ENCODE measurements around the gene CD82.

Gene CD82

GRCh38 chr11:44551456-44552139, 13.9 kb upstream of the CD82 start:
- no peak overlapping the region for H3K9ac ChIP-seq (ENCODE audit: low read length)
- H3K4me3 ChIP-seq (ENCODE audit: insufficient read depth, low read length, poor library complexity, severe bottlenecking): no peak overlapping the region
- H3K27ac ChIP-seq (ENCODE audit: low read depth, low read length): no peak overlapping the region
- no peaks in the 10 kb centered on the region for H3K36me3 ChIP-seq (ENCODE audit: low read length)
- no peaks in the 10 kb centered on the region for H3K9me3 ChIP-seq (ENCODE audit: insufficient read depth, low read length)
- H3K4me2 ChIP-seq (ENCODE audit: low read depth, low read length, poor library complexity, severe bottlenecking): no peak overlapping the region
- H3K9me2 ChIP-seq (replicated peaks; ENCODE audit: insufficient read depth, low read length): no peaks in the 10 kb centered on the region
- H2AFZ ChIP-seq (ENCODE audit: low read depth, low read length, severe bottlenecking): no peak overlapping the region
- TF ChIP-seq EZH2phosphoT487 (conservative IDR thresholded peaks at IDR 0.05; ENCODE audit: low read length) (no peak), CTCF (IDR thresholded peaks at IDR 0.05; ENCODE audit: insufficient read depth, low read length, poor library complexity, severe bottlenecking) (no peak)
- no peaks in the 10 kb centered on the region for H3K27me3 ChIP-seq (ENCODE audit: low read length)
- H3K79me2 ChIP-seq (ENCODE audit: insufficient read depth, low read length): no peaks in the 10 kb centered on the region
- H4K20me1 ChIP-seq (ENCODE audit: low read depth, low read length): no peaks in the 10 kb centered on the region
- H3F3A ChIP-seq (ENCODE audit: insufficient read depth): no peaks in the 10 kb centered on the region

- Histone ChIP-seq H3K4me2 (ENCODE audit: low read depth, low read length, poor library complexity, severe bottlenecking) (no peak overlapping the region), H3K36me3 (ENCODE audit: low read length) (no peaks in the 10 kb centered on the region), H2AFZ (ENCODE audit: low read depth, low read length, severe bottlenecking) (no peak overlapping the region), H3K4me3 (ENCODE audit: insufficient read depth, low read length, poor library complexity, severe bottlenecking) (no peak overlapping the region), H3K27ac (ENCODE audit: low read depth, low read length) (no peak overlapping the region), H4K20me1 (ENCODE audit: low read depth, low read length) (no peaks in the 10 kb centered on the region), H3F3A (ENCODE audit: insufficient read depth) (no peaks in the 10 kb centered on the region), H3K9me3 (ENCODE audit: insufficient read depth, low read length) (no peaks in the 10 kb centered on the region), H3K9ac (ENCODE audit: low read length) (no peak overlapping the region), H3K79me2 (ENCODE audit: insufficient read depth, low read length) (no peaks in the 10 kb centered on the region), H3K9me2 (replicated peaks; ENCODE audit: insufficient read depth, low read length) (no peaks in the 10 kb centered on the region), H3K27me3 (ENCODE audit: low read length) (no peaks in the 10 kb centered on the region)
- TF ChIP-seq EZH2phosphoT487 (conservative IDR thresholded peaks at IDR 0.05; ENCODE audit: low read length): no peak
- no peak for TF ChIP-seq CTCF (IDR thresholded peaks at IDR 0.05; ENCODE audit: insufficient read depth, low read length, poor library complexity, severe bottlenecking)
These were observed 10.2 kb upstream of the CD82 start for GRCh38 chr11:44555031-44555800.

GRCh38 chr11:44556735-44557409, 8.6 kb upstream of the CD82 start:
- Histone ChIP-seq H3K36me3 (ENCODE audit: low read length) (no peaks in the 10 kb centered on the region), H2AFZ (ENCODE audit: low read depth, low read length, severe bottlenecking) (no peak overlapping the region), H4K20me1 (ENCODE audit: low read depth, low read length) (no peaks in the 10 kb centered on the region), H3K4me3 (ENCODE audit: insufficient read depth, low read length, poor library complexity, severe bottlenecking) (no peak overlapping the region), H3K79me2 (ENCODE audit: insufficient read depth, low read length) (no peaks in the 10 kb centered on the region), H3K9me3 (ENCODE audit: insufficient read depth, low read length) (no peaks in the 10 kb centered on the region), H3K9me2 (replicated peaks; ENCODE audit: insufficient read depth, low read length) (no peaks in the 10 kb centered on the region), H3K27ac (ENCODE audit: low read depth, low read length) (peak overlapping the region; percentile 25; the same call in 1 of the 2 replicates), H3F3A (ENCODE audit: insufficient read depth) (no peaks in the 10 kb centered on the region), H3K4me2 (ENCODE audit: low read depth, low read length, poor library complexity, severe bottlenecking) (no peak overlapping the region), H3K27me3 (ENCODE audit: low read length) (no peaks in the 10 kb centered on the region), H3K9ac (ENCODE audit: low read length) (no peak overlapping the region)
- peak; percentile 63 for TF ChIP-seq CTCF (IDR thresholded peaks at IDR 0.05; ENCODE audit: insufficient read depth, low read length, poor library complexity, severe bottlenecking)
- TF ChIP-seq EZH2phosphoT487 (conservative IDR thresholded peaks at IDR 0.05; ENCODE audit: low read length): no peak

Measured in SU-DHL-6 (cell line).